ENCODE measurements around the gene KLHL24. TPM values are rescaled to one million over a fixed set of nuclear protein-coding genes. Genes with fewer than 3 reads are reported as not detected.

Gene KLHL24
- total and polyA plus RNA-seq, 2 of the 13 experiments (the other 11 are each of a cell fraction or from before 2014, with no cell fraction given): 6.9 to 15.7 TPM

- no peak for TF ChIP-seq ZUFSP (CRISPR knock-in tag; IDR thresholded peaks at IDR 0.05; ENCODE audit: borderline replicate concordance)
- no peak for TF ChIP-seq ZNF264 (CRISPR knock-in tag; IDR thresholded peaks at IDR 0.05)
- no peak for TF ChIP-seq ZNF326 (CRISPR knock-in tag; IDR thresholded peaks at IDR 0.05; ENCODE audit: borderline replicate concordance)
- TF ChIP-seq GATAD2A (CRISPR knock-in tag; IDR thresholded peaks at IDR 0.05): 0 out of 2 replicates have a peak, but pooled peaks have one; percentile 47
- TF ChIP-seq ZNF605 (CRISPR knock-in tag; IDR thresholded peaks at IDR 0.05): peak; percentile 36; the same call in 1 of the 2 replicates
- TF ChIP-seq ZNF619 (CRISPR knock-in tag; IDR thresholded peaks at IDR 0.05): 0 out of 2 replicates have a peak, but pooled peaks have one; percentile 19
- TF ChIP-seq SALL1 (CRISPR knock-in tag; IDR thresholded peaks at IDR 0.05): peak; percentile 76
- peak; percentile 50; the same call in 1 of the 2 replicates for TF ChIP-seq ZNF430 (CRISPR knock-in tag; IDR thresholded peaks at IDR 0.05)
- TF ChIP-seq PPARG (CRISPR knock-in tag; conservative IDR thresholded peaks at IDR 0.05): no peak; the same call in 1 of the 2 replicates
- TF ChIP-seq ZBTB20 (CRISPR knock-in tag; IDR thresholded peaks at IDR 0.05; ENCODE audit: borderline replicate concordance, low read depth): no peak
- no peak for TF ChIP-seq RCOR2 (CRISPR knock-in tag; IDR thresholded peaks at IDR 0.05)
- TF ChIP-seq MED13 (CRISPR knock-in tag; IDR thresholded peaks at IDR 0.05): no peak
- TF ChIP-seq ZBTB33 (CRISPR knock-in tag; IDR thresholded peaks at IDR 0.05): no peak
- TF ChIP-seq MAX (IDR thresholded peaks at IDR 0.05): peak; percentile 76
- no peak for TF ChIP-seq GPN1 (CRISPR knock-in tag; IDR thresholded peaks at IDR 0.05; ENCODE audit: borderline replicate concordance)
- no peak for TF ChIP-seq THAP8 (CRISPR knock-in tag; IDR thresholded peaks at IDR 0.05; ENCODE audit: borderline replicate concordance)
- peak; percentile 54; the same call in 1 of the 2 replicates for TF ChIP-seq HOXA3 (CRISPR knock-in tag; IDR thresholded peaks at IDR 0.05)
- TF ChIP-seq NFE2 (CRISPR knock-in tag; IDR thresholded peaks at IDR 0.05): no peak
- peak; percentile 68; the same call in 1 of the 2 replicates for TF ChIP-seq ATF7-NPFF (CRISPR knock-in tag; IDR thresholded peaks at IDR 0.05; ENCODE audit: low read depth)
- no peak; the same call in 1 of the 2 replicates for TF ChIP-seq ZBTB42 (CRISPR knock-in tag; IDR thresholded peaks at IDR 0.05)
- no peak for TF ChIP-seq ZNF124 (CRISPR knock-in tag; IDR thresholded peaks at IDR 0.05)
- no peak for TF ChIP-seq ZKSCAN5 (CRISPR knock-in tag; IDR thresholded peaks at IDR 0.05)
- 0 out of 2 replicates have a peak, but pooled peaks have one; percentile 72 for TF ChIP-seq ZSCAN12 (CRISPR knock-in tag; IDR thresholded peaks at IDR 0.05)
- TF ChIP-seq EP300 (IDR thresholded peaks at IDR 0.05; ENCODE audit: low read depth in 2 of 2, low read length in 2 of 2): no peak
- TF ChIP-seq EP300 (CRISPR knock-in tag; IDR thresholded peaks at IDR 0.05; ENCODE audit: borderline replicate concordance): no peak
- peak; percentile 77 for TF ChIP-seq NFYB (CRISPR knock-in tag; IDR thresholded peaks at IDR 0.05)
- TF ChIP-seq KLF9 (CRISPR knock-in tag; IDR thresholded peaks at IDR 0.05; ENCODE audit: low read depth): no peak
Observed at GRCh38 chr3:183636221-183637105, 1.0 kb downstream of the KLHL24 start (continued).

Data from HepG2 (cell line).